NCI-H128 (cell line): ENCODE data around the gene POU1F1.
"Not testable (repeated sequence)": the region's sequence is repeated elsewhere in the genome, so short reads cannot be mapped to it uniquely, and the experiment has no call there.

Experiments used
- DNase-seq: peaks from one replicate; lab custom pipeline; 2025; ENCODE audit not compliant: unreplicated experiment; lab: John Stamatoyannopoulos, UW

The POU1F1 gene

GRCh38 chr3:87276484-87276883, at the start of gene POU1F1:
Gene POU1F1 (minus strand): TSS chr3:87276584. CDS start chr3:87276462, 122 bp downstream.
- DNase-seq, result no peak

GRCh38 chr3:87324609-87325008, 48.2 kb upstream of the POU1F1 start:
- no peak for DNase-seq

GRCh38 chr3:87320756-87321626, 44.6 kb upstream of the POU1F1 start:
- DNase-seq, result no peak

- DNase-seq, result no peak
These were observed 42.2 kb upstream of the POU1F1 start for GRCh38 chr3:87318617-87319021.

GRCh38 chr3:87317779-87318178, 41.4 kb upstream of the POU1F1 start:
- DNase-seq, result no peak

GRCh38 chr3:87313641-87314040, 37.3 kb upstream of the POU1F1 start:
- no peak for DNase-seq

GRCh38 chr3:87311309-87311708, 34.9 kb upstream of the POU1F1 start:
- DNase-seq, result no peak

GRCh38 chr3:87309601-87310000, 33.2 kb upstream of the POU1F1 start:
- DNase-seq, result no peak

GRCh38 chr3:87307805-87308204, 31.4 kb upstream of the POU1F1 start:
- no peak for DNase-seq

GRCh38 chr3:87305517-87305916, 29.1 kb upstream of the POU1F1 start:
- no peak for DNase-seq

GRCh38 chr3:87305031-87305430, 28.6 kb upstream of the POU1F1 start:
- not testable (repeated sequence) for DNase-seq

- DNase-seq, result peak; percentile 29
These were observed 21.8 kb upstream of the POU1F1 start for GRCh38 chr3:87298111-87298718.

GRCh38 chr3:87288446-87288845, 12.1 kb upstream of the POU1F1 start:
- DNase-seq, result no peak

- DNase-seq, result no peak
These were observed 10.6 kb upstream of the POU1F1 start for GRCh38 chr3:87287011-87287410.

- no peak for DNase-seq
These were observed 3.6 kb downstream of the POU1F1 start for GRCh38 chr3:87272718-87273341.

- no peak for DNase-seq
These were observed 5.3 kb downstream of the POU1F1 start for GRCh38 chr3:87270908-87271700.

- no peak for DNase-seq
These were observed 6.7 kb downstream of the POU1F1 start for GRCh38 chr3:87269723-87270122.

- DNase-seq, result no peak
These were observed 7.7 kb downstream of the POU1F1 start for GRCh38 chr3:87268646-87269211.

- DNase-seq, result no peak
These were observed 8.3 kb downstream of the POU1F1 start for GRCh38 chr3:87267953-87268645.

- DNase-seq, result no peak
These were observed 14.5 kb downstream of the POU1F1 start for GRCh38 chr3:87261925-87262324.
